VCaP (cell line): ENCODE results near the gene HDAC8.
"Not testable (repeated sequence)": the region's sequence is repeated elsewhere in the genome, so short reads cannot be mapped to it uniquely, and the experiment has no call there.

Source experiments
- H3K27ac ChIP-seq: fragments of 450-650 bp; 2 replicates; pipeline ENCODE4 v1.5.1; 2017
- CTCF ChIP-seq: fragments of 450-650 bp; conservative IDR thresholded peaks from 2 replicates; pipeline ENCODE4 v1.5.1; 2017; ENCODE audit warnings: mild to moderate bottlenecking, moderate library complexity

HDAC8 gene

GRCh38 chrX:72526534-72527508, 45.8 kb downstream of the HDAC8 start:
- TF ChIP-seq CTCF: no peak
- no peak overlapping the region for H3K27ac ChIP-seq

- H3K27ac ChIP-seq: no peak overlapping the region
- TF ChIP-seq CTCF: no peak
Observed at GRCh38 chrX:72498782-72499181, 73.9 kb downstream of the HDAC8 start.

- H3K27ac ChIP-seq: no peak overlapping the region
- no peak for TF ChIP-seq CTCF
Observed at GRCh38 chrX:72495046-72495445, 77.6 kb downstream of the HDAC8 start.

- no peak overlapping the region for H3K27ac ChIP-seq
- TF ChIP-seq CTCF: no peak
Observed at GRCh38 chrX:72492499-72492898, 80.1 kb downstream of the HDAC8 start.

- not testable (repeated sequence) for H3K27ac ChIP-seq
Observed at GRCh38 chrX:72490221-72490620, 82.4 kb downstream of the HDAC8 start.

- no peak overlapping the region for H3K27ac ChIP-seq
- TF ChIP-seq CTCF: no peak
Observed at GRCh38 chrX:72487661-72488060, 85.0 kb downstream of the HDAC8 start.

- TF ChIP-seq CTCF: no peak
- H3K27ac ChIP-seq: peak overlapping the region; percentile 49
Observed at GRCh38 chrX:72479324-72480274, 93.0 kb downstream of the HDAC8 start.
